H1 (cell line): Measurements from ENCODE around the gene MAGI1.

Experiments
- CHD2 ChIP-seq: IDR thresholded peaks from 2 replicates; pipeline ENCODE4 v1.6.1; 2012; ENCODE audit warnings: low read length, improper control_type of control experiment
- EP300 ChIP-seq, 2 experiments: IDR thresholded peaks; 1 replicate in 1 of 2; 2 replicates in 1 of 2; pipeline ENCODE4 v1.6.1; 2011 to 2012; ENCODE audit warnings: low read depth in 2 of 2, low read length in 2 of 2, mild to moderate bottlenecking in 2 of 2, borderline replicate concordance in 1 of 2, inconsistent platforms in 1 of 2, moderate library complexity in 1 of 2
- EZH2 ChIP-seq: fragments of 200-600 bp; sonication (generic); IDR thresholded peaks from 2 replicates; pipeline ENCODE4 v1.7.1; 2012; ENCODE audit warnings: low read depth, mild to moderate bottlenecking, moderate library complexity, low read length, inconsistent platforms; ENCODE audit not compliant: severe bottlenecking
- GTF2F1 ChIP-seq: IDR thresholded peaks from 2 replicates; pipeline ENCODE4 v1.6.1; 2012; ENCODE audit warnings: low read depth, low read length, improper control_type of control experiment, borderline replicate concordance
- POLR2A ChIP-seq, 2 experiments: IDR thresholded peaks; 1 replicate in 1 of 2; 2 replicates in 1 of 2; pipeline ENCODE4 v1.6.1; 2011; ENCODE audit warnings: low read depth in 2 of 2, low read length in 2 of 2, mild to moderate bottlenecking in 2 of 2; ENCODE audit errors: control extremely low read depth in 1 of 2
- POLR2AphosphoS5 ChIP-seq: IDR thresholded peaks from 2 replicates; pipeline ENCODE4 v1.6.1; 2011; ENCODE audit warnings: low read depth, low read length
- RNF2 ChIP-seq: fragments of 200-900, 300-1000 bp; sonication (generic); IDR thresholded peaks from 2 replicates; pipeline ENCODE4 v1.7.1; 2016; ENCODE audit warnings: borderline replicate concordance, low read depth, mild to moderate bottlenecking, antibody characterized with exemption, low read length; ENCODE audit not compliant: poor library complexity, severe bottlenecking; ENCODE audit errors: missing control alignments
- SIN3A ChIP-seq, 2 experiments: IDR thresholded peaks in 1 of 2; conservative IDR thresholded peaks in 1 of 2; 2 replicates each; pipeline ENCODE4 v1.6.1; 2011 to 2012; ENCODE audit warnings: low read length in 2 of 2, improper control_type of control experiment in 1 of 2, low read depth in 1 of 2, mild to moderate bottlenecking in 1 of 2
- SP1 ChIP-seq: IDR thresholded peaks from 2 replicates; pipeline ENCODE4 v1.6.1; 2011; ENCODE audit warnings: low read depth, low read length
- TF ChIP-seq, protein P1 (sequence below), 3 experiments: IDR thresholded peaks; 1 replicate in 2 of 3; 2 replicates in 1 of 3; pipeline versions ENCODE4 v1.5.1 to v1.6.1; 2011; ENCODE audit warnings: low read length in 3 of 3, mild to moderate bottlenecking in 3 of 3, inconsistent platforms in 2 of 3, low read depth in 1 of 3, moderate library complexity in 1 of 3; ENCODE audit not compliant: insufficient read depth in 1 of 3; ENCODE audit errors: control extremely low read depth in 1 of 3

GRCh38 chr3:65641777-65642176 lies 396.9 kb downstream of the MAGI1 start:
- TF ChIP-seq EZH2 (no peak), SP1 (no peak), GTF2F1 (no peak), POLR2AphosphoS5 (no peak), EP300 (IDR thresholded peaks at IDR 0.05; ENCODE audit: borderline replicate concordance in 1 of 2, low read depth in 2 of 2, low read length in 2 of 2) (no peak), POLR2A (IDR thresholded peaks at IDR 0.05; ENCODE audit: control extremely low read depth in 1 of 2, low read depth in 2 of 2, low read length in 2 of 2) (no peak), SIN3A (conservative IDR thresholded peaks at IDR 0.05 in 1 of 2, IDR thresholded peaks at IDR 0.05 in 1 of 2; ENCODE audit: low read depth in 1 of 2, low read length in 2 of 2) (no peak), CHD2 (no peak), RNF2 (no peak)
- TF ChIP-seq, protein P1, sequence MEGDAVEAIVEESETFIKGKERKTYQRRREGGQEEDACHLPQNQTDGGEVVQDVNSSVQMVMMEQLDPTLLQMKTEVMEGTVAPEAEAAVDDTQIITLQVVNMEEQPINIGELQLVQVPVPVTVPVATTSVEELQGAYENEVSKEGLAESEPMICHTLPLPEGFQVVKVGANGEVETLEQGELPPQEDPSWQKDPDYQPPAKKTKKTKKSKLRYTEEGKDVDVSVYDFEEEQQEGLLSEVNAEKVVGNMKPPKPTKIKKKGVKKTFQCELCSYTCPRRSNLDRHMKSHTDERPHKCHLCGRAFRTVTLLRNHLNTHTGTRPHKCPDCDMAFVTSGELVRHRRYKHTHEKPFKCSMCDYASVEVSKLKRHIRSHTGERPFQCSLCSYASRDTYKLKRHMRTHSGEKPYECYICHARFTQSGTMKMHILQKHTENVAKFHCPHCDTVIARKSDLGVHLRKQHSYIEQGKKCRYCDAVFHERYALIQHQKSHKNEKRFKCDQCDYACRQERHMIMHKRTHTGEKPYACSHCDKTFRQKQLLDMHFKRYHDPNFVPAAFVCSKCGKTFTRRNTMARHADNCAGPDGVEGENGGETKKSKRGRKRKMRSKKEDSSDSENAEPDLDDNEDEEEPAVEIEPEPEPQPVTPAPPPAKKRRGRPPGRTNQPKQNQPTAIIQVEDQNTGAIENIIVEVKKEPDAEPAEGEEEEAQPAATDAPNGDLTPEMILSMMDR (IDR thresholded peaks at IDR 0.05; ENCODE audit: control extremely low read depth in 1 of 3, insufficient read depth in 1 of 3, low read depth in 1 of 3, low read length in 3 of 3): no peak
